Ishikawa (cell line): ENCODE results near the gene RASSF5.

Experiments
- CEBPB ChIP-seq: IDR thresholded peaks from 2 replicates; pipeline ENCODE4 v1.6.1; 2012
- CREB1 ChIP-seq: IDR thresholded peaks from 2 replicates; pipeline ENCODE4 v1.6.1; 2012; ENCODE audit warnings: low read depth

DNA sequence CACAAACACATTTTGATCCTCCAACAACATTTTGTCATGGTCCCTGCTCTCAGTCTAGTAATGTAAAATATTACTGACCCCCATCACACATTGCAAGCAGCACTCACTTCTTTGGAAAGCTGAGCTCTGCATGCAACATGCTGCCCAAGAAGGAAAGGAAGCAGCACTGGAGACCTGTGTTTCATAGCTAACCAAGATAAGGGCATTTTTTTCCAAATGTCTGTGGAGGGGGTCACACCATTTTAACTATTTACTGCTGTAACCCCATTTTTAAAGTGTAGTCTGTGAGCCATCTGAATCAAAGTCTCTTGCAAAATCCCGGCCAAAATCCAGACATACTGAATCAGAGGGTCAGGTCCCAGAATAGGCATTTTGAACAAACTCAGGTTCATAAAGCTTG, 4.5 kb upstream of the RASSF5 start:
- no peak for TF ChIP-seq CREB1
- no peak for TF ChIP-seq CEBPB
